ENCODE results near the gene COX11.

The COX11 gene

GRCh38 chr17:54967621-54968261 is 713 bp downstream of the COX11 start:
- no peak for DNase-seq (ENCODE audit: low read depth, low spot score)

- DNase-seq (ENCODE audit: low read depth, low spot score): no peak
Measured at GRCh38 chr17:54956791-54957190, 11.7 kb downstream of the COX11 start.

- DNase-seq (ENCODE audit: low read depth, low spot score): no peak
Measured at GRCh38 chr17:54951286-54951685, 17.2 kb downstream of the COX11 start.

GRCh38 chr17:54950116-54950515 is 18.3 kb downstream of the COX11 start:
- no peak for DNase-seq (ENCODE audit: low read depth, low spot score)

- DNase-seq (ENCODE audit: low read depth, low spot score): no peak
Measured at GRCh38 chr17:54948380-54948779, 20.1 kb downstream of the COX11 start.

GRCh38 chr17:54947396-54947795 is 21.1 kb downstream of the COX11 start:
- DNase-seq (ENCODE audit: low read depth, low spot score): no peak

- DNase-seq (ENCODE audit: low read depth, low spot score): no peak
Measured at GRCh38 chr17:54945671-54946070, 22.8 kb downstream of the COX11 start.

- no peak for DNase-seq (ENCODE audit: low read depth, low spot score)
Measured at GRCh38 chr17:54945231-54945630, 23.2 kb downstream of the COX11 start.

- no peak for DNase-seq (ENCODE audit: low read depth, low spot score)
Measured at GRCh38 chr17:54944796-54945195, 23.7 kb downstream of the COX11 start.

GRCh38 chr17:54941285-54941684 is 27.2 kb downstream of the COX11 start:
- DNase-seq (ENCODE audit: low read depth, low spot score): no peak

- no peak for DNase-seq (ENCODE audit: low read depth, low spot score)
Measured at GRCh38 chr17:54937426-54937825, 31.0 kb downstream of the COX11 start.

GRCh38 chr17:54937018-54937417 is 31.4 kb downstream of the COX11 start:
- no peak for DNase-seq (ENCODE audit: low read depth, low spot score)

GRCh38 chr17:54935471-54935870 is 33.0 kb downstream of the COX11 start:
- no peak for DNase-seq (ENCODE audit: low read depth, low spot score)

GRCh38 chr17:54933921-54934320 is 34.5 kb downstream of the COX11 start:
- no peak for DNase-seq (ENCODE audit: low read depth, low spot score)

GRCh38 chr17:54932711-54933110 is 35.7 kb downstream of the COX11 start:
- DNase-seq (ENCODE audit: low read depth, low spot score): no peak

GRCh38 chr17:54927525-54927924 is 40.9 kb downstream of the COX11 start:
- no peak for DNase-seq (ENCODE audit: low read depth, low spot score)

GRCh38 chr17:54924405-54924804 is 44.0 kb downstream of the COX11 start:
- DNase-seq (ENCODE audit: low read depth, low spot score): no peak

GRCh38 chr17:54920819-54921218 is 47.6 kb downstream of the COX11 start:
- no peak for DNase-seq (ENCODE audit: low read depth, low spot score)

- no peak for DNase-seq (ENCODE audit: low read depth, low spot score)
Measured at GRCh38 chr17:54919425-54919824, 49.0 kb downstream of the COX11 start.

GRCh38 chr17:54916721-54917120 is 51.7 kb downstream of the COX11 start:
- DNase-seq (ENCODE audit: low read depth, low spot score): no peak
